Astrocyte (in vitro differentiated cells and primary cell): Measurements from ENCODE around the gene SDK1.

Source experiments
- CTCF ChIP-seq: IDR thresholded peaks from 2 replicates; pipeline ENCODE4 v1.5.1; 2011; ENCODE audit warnings: low read depth, mild to moderate bottlenecking, inconsistent platforms, low read length, moderate library complexity; ENCODE audit not compliant: insufficient read depth
- EZH2 ChIP-seq: IDR thresholded peaks from 2 replicates; pipeline ENCODE4 v1.6.1; 2012; ENCODE audit warnings: mild to moderate bottlenecking, low read length, inconsistent platforms; ENCODE audit not compliant: insufficient read depth

DNA sequence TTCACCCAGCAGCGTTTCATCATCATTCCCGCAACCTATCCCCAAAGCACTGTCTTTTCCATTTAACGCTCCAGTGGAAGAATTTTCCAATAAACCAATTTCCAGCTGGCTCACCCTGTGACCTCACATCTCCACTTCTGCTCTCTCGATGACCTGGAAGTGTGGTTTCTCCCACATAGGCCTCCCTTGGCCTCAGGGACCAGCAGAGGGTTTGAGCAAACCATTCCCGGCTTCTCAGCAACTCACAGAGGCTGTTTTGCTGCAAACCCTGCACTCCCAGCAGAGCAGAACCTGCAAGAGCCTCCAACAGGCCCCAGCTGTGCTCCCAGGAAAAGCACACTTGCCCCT, 858.1 kb downstream of the SDK1 start:
- no peak for TF ChIP-seq CTCF
- TF ChIP-seq EZH2, result no peak
